ENCODE results near the gene IL17D.
"Not testable (repeated sequence)": the region's sequence is repeated elsewhere in the genome, so short reads cannot be mapped to it uniquely, and the experiment has no call there.

Gene IL17D, protein sequence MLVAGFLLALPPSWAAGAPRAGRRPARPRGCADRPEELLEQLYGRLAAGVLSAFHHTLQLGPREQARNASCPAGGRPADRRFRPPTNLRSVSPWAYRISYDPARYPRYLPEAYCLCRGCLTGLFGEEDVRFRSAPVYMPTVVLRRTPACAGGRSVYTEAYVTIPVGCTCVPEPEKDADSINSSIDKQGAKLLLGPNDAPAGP

DNA sequence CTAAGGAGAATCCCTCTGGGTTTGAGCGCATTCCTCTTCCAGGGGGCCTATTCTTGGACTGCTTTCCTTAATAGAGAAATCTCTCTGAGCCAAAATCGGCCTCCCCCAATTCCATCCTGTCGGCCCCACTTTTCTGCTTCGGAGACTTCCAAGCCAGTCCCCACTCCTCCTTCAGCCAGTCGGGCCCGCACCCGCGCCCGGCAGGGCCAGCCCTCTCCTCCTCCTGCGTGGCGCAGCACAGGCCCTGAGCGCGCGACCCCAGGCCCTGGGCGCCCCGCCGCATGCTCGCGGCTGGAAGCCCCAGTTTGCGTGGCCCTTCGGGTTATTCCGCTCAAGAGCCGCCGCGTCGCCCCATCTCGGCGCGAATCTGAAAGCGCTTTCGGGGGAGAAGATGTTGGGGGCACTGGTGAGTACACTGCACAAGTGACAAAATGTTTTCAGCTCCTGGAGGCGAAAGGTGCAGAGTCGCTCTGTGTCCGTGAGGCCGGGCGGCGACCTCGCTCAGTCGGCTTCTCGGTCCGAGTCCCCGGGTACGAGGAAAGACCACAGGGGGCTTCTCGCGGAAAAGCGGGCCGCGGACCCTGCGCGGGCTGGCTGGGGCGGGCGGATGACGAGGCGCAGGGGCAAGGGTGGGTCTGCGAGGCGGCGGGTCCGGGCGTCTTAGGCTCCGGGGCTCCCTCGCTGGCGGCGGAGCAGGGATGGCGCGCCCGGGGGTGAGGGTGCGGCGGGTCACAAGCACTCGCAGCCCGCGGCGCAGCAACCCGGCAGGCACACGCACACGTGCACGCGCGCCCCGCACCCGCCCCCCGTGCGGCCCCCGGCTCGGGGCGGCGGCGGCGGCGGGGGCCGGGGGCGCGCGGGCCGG is at the start of gene IL17D:
Gene IL17D, plus strand, starts transcription at position 785 of the 865 bp plus-strand sequence. CDS start 303 bp downstream, outside the sequence.
- peak; percentile 24 for DNase-seq (ENCODE audit: low spot score)

DNA sequence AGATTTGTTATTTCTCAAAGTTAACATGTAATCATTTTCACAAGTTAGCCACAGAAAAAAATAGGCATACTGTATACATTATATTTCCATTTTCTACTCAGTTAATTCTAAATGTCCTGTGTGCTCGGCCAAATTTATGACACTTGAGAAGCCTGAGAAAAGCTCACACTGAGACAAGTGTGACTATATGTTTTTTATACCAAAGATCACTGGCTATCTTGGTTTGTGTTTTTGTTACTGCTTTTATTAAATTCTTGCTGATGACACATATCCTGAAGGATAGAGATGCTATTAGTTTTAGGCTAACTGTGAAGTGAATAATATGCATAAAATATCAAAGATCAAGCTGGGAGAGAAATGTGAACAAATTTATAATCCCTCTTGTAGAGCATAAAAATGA is 49.3 kb upstream of the IL17D start:
- no peak for DNase-seq (ENCODE audit: low spot score)

DNA sequence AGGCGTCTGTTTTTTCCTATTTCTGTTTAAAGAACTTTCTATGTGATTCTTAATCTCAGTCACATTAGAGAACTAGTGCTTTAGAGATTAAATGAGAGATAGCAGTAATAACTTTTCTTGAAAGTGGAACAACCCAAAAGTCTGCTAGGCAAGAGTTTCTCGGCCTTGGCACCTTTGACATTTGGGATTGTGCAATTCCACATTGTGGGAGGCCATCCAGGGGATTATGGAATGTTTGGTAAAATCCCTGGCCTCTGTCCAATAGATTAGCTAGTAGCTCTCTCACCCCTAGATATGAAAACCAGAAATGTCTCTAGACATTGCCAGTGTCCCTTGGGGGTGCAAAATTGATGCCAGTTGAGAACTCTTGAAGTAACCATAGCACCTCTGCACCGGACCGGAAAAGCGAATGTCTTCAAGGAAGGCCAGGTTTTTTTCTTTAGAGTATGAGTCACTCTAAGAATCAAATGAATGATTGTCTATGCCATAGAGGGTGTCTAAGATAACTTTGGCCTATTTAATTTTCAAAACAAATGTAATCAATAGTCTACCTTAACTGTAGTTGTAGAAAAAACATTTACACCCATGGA is 45.0 kb upstream of the IL17D start:
- no peak for DNase-seq (ENCODE audit: low spot score)

DNA sequence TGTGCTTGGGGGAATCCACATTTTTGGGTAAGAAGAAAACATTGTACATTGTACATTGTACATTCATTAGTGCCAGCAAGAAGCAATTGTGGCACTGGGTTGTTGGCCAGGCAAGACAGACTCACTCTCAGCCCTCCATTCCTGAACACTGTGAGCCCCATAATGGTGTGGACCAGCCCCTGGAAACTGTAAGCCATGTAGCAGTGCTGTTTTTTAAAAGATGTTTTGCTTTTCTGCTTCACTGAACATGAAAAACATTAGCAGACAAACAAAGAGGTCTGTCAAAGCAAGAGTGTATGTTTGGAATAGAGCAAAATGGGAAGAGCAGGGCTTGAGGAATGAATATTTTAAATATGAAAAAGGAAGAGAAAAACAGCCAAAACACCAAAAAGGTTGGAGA is 39.1 kb upstream of the IL17D start:
- DNase-seq (ENCODE audit: low spot score), result no peak

DNA sequence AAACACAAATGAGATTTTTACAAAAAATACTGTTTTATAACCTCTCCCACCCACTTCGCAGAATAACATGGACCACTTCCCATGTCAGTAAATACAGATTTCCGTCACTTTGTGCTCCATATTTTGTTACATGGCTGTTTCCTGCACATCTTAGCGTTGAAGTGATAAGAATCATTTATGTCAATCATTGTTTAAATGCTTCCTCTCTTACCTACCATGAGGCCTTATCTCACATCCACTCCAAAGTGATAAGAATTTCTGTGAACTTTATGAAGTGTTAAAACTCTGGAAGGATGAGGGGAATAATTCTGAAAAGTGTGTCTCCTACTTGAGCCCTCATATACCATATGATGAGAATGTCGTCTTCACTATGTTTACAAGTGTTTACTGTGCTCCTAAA is 36.6 kb upstream of the IL17D start:
- no peak for DNase-seq (ENCODE audit: low spot score)

DNA sequence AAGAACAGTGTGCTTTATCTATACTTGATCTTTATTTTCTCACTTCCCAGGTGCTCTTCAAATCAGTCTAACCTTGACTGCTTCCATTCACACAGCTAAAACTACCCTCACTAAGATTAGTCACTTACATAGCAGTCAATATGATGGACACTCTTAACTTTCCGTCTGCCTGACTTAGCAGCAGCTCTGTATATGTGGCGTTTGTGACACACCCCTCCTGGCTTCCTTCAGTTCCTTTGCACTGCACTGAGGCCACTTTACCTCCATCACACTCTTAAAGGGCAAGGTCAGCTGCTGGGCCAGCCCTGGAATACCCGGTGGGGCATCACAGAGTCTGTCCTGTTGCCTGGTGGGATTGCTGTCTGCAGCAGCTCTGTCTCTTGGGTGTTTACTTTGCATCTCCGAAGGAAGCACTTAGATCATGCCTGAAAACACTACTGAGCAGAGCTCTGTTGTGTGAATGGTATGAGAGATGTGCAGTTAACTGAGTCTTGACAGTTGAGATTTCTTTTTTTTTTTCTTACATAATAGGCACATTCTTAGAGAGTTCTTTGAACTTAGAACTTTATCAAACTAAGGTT is 35.6 kb upstream of the IL17D start:
- no peak for DNase-seq (ENCODE audit: low spot score)

DNA sequence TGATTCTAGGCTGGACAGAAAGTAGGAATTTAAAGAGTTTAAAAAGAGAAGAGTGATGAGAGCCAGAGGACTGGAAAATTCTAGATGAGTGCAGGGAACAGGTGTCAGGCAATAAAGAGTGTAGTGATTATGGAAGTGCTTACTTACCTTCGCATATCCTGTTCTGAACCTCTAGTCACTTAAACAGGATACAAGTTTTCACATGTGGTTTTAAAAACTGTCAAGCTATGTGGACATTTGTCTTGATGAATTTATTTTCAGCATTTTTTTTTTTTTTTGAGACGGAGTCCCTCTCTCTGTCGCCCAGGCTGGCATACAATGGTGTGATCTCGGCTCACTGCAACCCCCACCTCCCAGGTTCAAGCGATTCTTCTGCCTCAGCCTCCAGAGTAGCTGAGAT is 34.3 kb upstream of the IL17D start:
- no peak for DNase-seq (ENCODE audit: low spot score)

DNA sequence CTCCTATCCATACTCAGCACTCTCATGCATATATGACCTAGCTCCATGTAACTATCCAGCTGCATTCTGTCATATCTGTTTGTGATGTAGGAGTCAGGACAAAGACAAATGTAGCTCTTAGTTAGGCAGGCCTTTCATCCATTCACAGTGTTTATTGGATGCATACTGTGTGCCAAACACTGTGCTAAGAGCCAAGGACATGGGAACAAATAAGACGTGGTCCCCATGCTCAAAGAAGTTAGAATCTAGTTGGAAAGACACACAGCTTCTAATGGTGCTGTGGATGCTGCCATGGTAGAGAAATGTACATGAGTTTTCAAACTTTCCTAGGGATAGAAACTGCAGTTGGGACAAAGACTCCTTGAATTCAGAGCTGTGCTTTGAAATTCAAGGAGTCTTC is 31.7 kb upstream of the IL17D start:
- DNase-seq (ENCODE audit: low spot score), result no peak

DNA sequence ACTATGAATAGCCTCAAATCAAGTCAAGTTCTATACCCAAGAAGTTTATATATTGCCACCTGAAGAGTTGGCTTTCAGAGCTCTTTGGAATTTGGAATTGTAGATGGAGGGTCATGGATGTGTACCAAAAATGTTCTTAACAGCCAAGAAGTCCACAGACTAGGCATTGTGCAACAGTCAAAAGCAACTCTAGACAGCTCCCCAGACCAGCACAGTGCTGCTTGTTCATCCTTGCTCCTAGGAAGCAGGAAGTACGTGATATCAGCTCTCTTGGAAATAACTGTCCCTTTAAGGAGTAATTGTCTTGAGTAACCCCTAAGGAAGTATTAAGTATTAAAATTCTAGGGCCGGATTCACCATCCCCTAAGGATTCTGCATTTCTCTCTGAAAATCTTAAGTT is 30.7 kb upstream of the IL17D start:
- no peak for DNase-seq (ENCODE audit: low spot score)

DNA sequence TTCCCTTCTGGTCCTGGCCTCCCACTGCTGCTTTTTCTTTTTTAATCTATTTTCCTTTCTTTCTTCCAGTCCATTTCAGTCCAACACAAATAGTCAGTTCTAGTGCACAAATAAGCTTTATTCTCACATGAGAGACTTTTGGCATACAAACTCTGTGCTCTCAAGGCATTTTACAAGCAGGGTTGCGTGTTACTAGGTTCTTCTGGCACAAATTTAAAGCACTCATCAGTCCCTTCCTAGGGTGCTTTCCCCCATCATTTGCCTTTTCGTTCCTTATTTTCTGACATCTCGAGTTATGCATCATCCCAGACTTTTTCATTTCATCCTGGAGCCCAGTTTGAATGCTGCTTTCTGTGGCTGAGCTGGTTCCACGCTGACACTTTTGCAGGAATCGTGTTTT is 29.8 kb upstream of the IL17D start:
- no peak for DNase-seq (ENCODE audit: low spot score)

DNA sequence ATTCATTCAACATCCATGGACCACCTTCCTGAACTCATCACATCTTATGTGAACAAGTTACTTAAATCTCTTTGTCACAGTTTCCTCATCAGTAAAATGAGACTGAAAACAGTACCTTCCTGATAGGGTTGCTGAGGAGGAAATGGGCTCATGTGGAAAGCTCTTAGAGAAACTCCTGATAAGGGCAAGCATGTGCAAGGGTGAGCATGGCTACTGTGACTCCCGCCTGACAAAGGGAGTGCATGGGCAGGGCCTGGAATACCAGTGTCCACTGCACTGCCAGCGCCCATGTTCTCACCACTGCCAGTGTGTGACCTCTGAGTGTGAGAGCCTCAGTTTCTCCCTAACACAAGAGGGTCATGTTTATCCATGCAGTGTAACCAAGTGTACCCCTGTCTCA is 27.3 kb upstream of the IL17D start:
- no peak for DNase-seq (ENCODE audit: low spot score)

DNA sequence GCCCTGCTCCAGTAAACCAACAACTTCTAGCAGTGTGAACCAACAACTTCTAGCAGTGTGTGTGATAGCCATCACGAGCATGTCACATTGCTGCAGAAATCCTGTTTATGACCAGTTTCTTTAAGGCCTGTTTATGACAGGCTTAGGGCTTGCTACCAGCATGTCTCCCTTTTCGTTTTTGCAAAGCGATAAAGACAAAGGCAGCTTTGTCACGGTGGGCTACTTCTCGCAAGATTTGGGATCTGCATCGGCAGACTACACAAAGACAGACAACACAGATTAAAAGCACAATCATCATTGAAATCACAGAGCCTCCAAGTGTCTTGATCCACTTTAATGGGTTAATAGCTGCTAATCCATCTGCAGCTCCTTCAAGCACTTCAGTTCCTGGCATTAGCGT is 24.9 kb upstream of the IL17D start:
- DNase-seq (ENCODE audit: low spot score), result not testable (repeated sequence)

DNA sequence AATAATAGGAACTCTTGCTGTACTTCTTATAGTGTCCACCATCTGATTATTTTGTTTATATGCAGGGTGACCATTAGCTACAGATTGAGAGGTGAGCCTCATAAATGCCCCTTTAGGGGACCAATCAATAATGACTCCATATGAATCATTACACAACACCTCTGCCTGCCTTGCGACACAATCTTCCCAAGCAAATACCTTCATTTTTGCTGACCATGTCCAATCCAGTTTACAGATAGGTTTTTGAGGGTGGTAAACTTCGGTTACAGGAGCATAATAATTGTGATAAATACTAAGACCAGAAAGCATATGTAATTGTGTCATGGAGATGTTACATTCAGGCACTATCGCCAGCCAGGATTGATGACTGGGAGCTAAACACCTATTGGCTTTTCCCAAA is 23.6 kb upstream of the IL17D start:
- DNase-seq (ENCODE audit: low spot score), result no peak

DNA sequence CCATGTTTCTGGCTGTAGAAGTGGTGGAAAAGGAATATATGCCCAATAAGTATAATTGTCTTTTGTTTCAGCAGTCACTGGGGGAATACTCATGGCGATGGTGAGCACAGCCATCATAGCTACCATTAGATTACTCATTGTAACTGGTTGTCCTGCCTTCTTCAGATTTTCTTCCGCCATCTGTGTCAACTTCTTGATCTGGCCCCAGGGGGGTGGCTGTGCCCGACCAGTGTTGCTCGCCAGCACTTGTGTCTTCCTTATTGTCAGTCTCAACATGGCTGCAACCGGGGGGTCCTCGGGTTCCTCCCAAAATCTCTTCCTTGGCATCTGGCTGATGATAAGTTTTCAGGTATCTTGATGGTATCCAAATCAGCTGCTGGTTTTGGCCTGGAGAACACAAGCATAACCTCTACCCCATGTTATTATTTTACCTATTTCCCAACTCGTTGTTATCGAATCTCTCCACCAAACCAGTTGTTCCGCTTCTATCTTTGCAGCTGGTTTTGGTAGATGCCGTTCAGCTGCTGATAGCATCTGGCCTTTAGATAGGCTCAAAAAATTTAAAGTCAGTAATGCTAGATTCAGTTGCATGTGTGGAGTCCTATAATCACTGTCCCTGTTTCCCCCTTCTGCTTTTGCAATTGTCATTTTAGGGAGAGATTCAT is 23.0 kb upstream of the IL17D start:
- DNase-seq (ENCODE audit: low spot score), result no peak

DNA sequence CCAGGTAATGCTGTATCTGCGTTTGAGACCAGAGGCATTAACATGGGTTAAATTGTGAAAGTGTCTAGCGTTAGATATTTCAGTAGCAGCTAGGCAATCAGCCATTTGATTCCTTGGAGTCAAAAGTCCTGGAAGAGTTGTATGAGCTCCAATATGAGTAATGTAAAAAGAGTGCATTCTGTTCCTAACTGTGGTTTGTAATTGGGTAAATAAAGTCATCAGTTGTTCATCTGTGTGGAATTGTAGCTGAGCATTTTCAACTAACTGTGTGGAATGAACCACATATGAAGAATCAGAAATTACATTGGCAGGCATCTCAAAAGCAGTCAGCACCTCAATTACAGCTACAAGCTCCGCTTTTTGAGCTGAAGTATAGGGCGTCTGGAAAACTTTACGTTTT is 22.0 kb upstream of the IL17D start:
- DNase-seq (ENCODE audit: low spot score), result not testable (repeated sequence)

DNA sequence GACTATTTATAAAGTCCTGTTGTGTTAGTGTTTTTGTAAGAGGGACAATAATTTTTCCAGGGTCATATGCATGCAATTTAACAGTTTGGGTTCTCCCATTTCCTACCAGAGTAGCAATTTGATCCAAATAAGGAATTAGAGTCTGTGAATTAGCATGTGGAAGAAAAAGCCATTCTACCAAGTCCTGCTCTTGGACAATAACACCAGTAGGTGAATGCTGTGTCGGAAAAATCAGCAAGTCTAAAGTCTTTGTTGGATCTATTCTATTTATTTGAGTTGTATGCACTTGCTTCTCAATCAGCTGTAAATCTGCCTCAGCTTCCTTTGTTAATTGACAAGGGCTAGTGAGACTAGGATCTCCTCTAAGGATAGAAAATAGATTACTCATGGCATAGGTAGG is 21.4 kb upstream of the IL17D start:
- DNase-seq (ENCODE audit: low spot score), result no peak

DNA sequence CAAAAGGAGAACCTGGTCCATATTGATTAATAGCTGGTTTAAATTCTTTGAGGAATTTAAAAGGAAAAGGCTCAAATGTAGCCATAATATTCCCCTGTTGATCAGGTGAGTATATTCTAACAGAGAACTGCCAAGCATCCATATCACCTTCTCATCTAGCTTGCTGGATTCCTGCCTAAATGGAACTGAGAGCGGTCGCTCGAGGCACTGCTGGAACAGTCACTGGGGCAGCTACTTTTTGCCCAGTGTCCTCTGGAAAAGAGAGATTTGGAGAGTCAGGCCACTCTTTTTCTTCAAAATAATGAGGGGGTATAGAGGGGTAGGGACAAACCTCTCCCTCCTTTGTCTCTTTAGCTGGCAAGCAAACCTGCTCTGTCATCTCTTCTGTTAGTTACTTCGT is 19.5 kb upstream of the IL17D start:
- DNase-seq (ENCODE audit: low spot score), result no peak

DNA sequence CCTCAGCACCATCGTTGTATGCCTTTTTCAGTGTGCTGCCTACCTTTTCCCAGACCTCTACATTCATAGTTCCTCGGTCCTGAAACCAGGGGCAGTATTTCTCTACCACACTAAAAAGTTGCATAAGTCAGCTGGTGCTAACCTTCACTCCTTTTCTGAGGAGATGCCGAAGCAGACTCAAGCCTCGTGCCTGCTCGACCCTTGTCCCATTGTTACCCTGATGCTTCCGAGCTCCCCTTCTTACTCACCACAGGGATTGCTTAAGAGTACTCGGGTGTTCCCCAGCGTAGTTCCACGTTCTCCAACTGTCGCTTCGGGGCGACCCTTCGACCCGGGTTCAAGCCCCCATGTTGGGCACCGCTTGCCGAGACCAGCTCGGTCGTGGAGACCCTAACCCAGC is 19.0 kb upstream of the IL17D start:
- DNase-seq (ENCODE audit: low spot score), result no peak

DNA sequence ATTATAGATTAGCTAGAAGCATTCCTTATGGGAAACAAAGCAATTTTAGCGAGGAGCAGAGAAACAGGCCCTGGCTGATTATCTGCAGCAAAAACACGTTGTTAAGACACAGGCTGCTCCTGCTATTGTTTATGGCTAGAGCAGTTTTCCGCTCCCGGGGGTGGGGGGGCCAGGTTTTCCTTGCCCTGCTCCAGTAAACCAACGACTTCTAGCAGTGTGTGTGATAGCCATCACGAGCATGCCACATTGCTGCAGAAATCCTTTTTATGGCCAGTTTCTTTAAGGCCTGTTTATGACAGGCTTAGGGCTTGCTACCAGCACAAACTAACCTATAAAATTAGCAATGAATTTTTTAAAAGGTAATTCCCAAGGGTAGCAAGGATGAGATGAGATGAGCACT is 18.4 kb upstream of the IL17D start:
- DNase-seq (ENCODE audit: low spot score), result no peak

DNA sequence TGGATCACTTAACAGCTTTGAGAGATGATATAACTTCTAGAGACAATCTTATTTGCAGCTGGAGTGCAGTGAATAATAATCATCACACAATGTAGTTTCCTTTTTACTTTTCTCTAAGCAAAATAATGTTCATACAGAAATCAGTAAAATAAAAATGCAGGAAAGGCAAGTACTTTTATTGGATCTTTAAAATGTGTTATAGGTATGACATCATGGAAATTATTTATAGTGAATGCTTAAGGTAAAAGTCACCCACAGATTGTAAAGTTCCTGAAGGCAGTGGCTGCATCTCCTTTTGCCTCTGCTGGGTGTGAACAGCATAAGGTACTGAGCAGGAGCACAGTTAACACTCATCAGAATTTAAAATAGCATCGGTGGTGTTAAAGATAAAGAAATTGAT is 17.3 kb upstream of the IL17D start:
- no peak for DNase-seq (ENCODE audit: low spot score)

DNA sequence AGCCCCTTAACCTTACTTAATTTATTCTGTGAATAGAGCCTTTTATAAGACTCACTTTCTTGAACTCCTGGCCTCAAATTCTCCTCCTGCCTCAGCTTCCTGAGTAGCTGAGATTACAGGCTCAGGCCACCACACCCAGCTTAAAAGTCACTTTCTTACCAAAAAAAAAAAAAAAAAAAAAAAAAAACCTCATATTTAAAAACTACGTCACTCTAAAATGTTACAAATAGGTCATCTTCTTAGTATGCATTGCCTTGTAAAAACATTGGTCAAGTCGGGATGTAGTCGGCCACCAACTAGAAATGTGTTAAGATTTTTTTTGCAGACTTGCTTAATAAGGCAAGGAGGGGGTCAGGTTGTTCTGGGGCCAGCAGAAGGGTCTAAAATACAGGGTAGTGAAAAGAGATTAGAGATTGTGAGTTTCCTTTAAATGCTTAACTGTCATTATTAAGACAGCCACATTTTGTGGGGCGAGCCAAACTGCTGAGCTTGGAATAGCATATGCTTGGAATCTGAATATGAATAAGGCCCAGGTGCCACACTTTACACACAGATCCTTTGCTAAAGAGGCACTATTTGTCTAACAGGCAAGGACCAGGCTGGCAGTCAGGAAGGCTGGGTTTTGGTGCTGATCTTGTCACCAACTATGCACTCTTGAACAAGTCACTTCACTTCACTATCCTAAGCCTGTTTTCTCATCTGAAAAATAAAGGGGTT is 16.5 kb upstream of the IL17D start:
- DNase-seq (ENCODE audit: low spot score), result no peak

DNA sequence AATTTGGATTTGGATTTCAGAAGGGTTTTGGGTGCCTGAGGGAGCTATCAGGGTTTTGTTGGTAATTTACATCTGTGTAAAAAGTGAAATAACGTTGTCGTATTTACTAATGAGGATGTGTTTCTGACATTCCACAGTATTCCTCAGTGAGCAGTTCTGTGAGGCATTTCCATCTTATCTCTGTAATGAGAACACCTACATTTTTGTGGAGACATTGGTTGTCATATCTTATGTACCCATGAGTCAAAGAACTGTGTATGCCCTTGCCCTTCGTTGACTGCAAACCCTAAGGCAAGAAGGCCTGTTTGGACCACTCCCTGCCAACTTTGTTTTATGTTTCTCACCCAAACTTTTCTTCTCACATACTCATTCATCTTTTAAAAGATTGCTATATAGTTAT is 14.2 kb upstream of the IL17D start:
- DNase-seq (ENCODE audit: low spot score), result no peak
